Right atrium auricular region (tissue), 2 donors: Measurements from ENCODE around the gene FBXL2. TPM values are rescaled to one million over a fixed set of nuclear protein-coding genes. Genes with fewer than 3 reads are reported as not detected.

Experiments
- DNase-seq: peaks from one replicate; pipeline ENCODE4 v3.0.0-alpha.2; 2019; ENCODE audit warnings: low spot score
- H3K27ac ChIP-seq, 2 donors: fragments of 200-600 bp; sonication (generic); 1 replicate in 1 of 2; 2 replicates in 1 of 2; pipeline ENCODE4 v1.5.1; 2016 to 2019
- H3K27me3 ChIP-seq, 2 donors: fragments of 200-600 bp; sonication (generic); one replicate each; pipeline versions ENCODE4 v1.5.1 to v1.6.0; 2017 to 2019
- H3K36me3 ChIP-seq: fragments of 200-600 bp; sonication (generic); one replicate; pipeline ENCODE4 v1.5.1; 2016
- H3K4me1 ChIP-seq, 2 donors: fragments of 200-600 bp; sonication (generic); one replicate each; pipeline versions ENCODE4 v1.5.1 to v1.6.0; 2017 to 2019
- H3K4me3 ChIP-seq, 2 donors: fragments of 200-600 bp; sonication (generic); 1 replicate in 1 of 2; 2 replicates in 1 of 2; pipeline ENCODE4 v1.5.1; 2017 to 2019; ENCODE audit warnings: mild to moderate bottlenecking in 1 of 2, moderate library complexity in 1 of 2
- H3K9me3 ChIP-seq, 2 donors: fragments of 200-600 bp; sonication (generic); one replicate each; pipeline ENCODE4 v1.5.1; 2019
- CTCF ChIP-seq, 2 donors: fragments of 200-600 bp; sonication (generic); IDR thresholded peaks; one replicate each; pipeline ENCODE4 v1.5.1; 2019; ENCODE audit warnings: antibody characterized with exemption in 2 of 2
- total RNA-seq, 2 donors: library from RNA; depleted of rRNA; stranded (reverse); fragments of >200 nt; gene quantifications; one replicate each; pipeline ENCODE4 v1.1.0, GENCODE V29; 2016

Gene FBXL2
- total RNA-seq, 2 donors from 2014 or later = 2.0 TPM

DNA sequence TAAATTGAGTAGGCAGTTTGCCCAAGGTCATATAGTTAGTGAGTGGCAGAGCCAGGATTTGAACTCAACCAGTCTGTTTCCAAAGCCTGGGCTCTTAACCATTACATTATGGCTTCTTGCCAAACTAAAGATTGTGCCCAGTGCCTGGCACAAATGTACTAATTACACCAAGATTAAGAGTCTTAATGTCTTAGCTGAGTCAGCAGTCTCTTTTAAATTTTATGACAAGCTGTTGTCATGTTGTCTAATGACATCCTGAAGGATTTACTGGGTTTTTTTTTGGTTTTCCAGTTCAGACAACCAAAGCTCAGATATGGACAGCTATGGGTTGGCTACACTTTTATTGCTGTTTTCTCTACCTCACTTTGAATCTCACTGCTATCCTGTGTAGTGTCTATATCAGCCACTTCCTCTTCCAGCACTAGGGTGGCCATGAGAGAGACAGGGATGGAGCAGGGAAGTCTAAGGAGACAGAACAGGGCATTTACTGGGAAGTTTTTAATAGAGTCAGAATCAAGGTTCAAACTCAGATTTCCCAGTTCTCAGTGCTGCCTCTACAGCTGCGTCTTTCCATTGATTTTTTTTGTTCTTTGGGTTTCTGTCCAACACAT lies 10.5 kb downstream of the FBXL2 start:
- no peak overlapping the region for H3K4me3 ChIP-seq
- TF ChIP-seq CTCF (IDR thresholded peaks at IDR 0.05) = no peak
- no peaks in the 10 kb centered on the region for H3K36me3 ChIP-seq
- no peaks in the 10 kb centered on the region for H3K4me1 ChIP-seq
- no peak overlapping the region for H3K27ac ChIP-seq
- H3K9me3 ChIP-seq = peaks cover 0 to 22% of the 10 kb centered on the region in 2 donors
- no peaks in the 10 kb centered on the region for H3K27me3 ChIP-seq
- no peak for DNase-seq

DNA sequence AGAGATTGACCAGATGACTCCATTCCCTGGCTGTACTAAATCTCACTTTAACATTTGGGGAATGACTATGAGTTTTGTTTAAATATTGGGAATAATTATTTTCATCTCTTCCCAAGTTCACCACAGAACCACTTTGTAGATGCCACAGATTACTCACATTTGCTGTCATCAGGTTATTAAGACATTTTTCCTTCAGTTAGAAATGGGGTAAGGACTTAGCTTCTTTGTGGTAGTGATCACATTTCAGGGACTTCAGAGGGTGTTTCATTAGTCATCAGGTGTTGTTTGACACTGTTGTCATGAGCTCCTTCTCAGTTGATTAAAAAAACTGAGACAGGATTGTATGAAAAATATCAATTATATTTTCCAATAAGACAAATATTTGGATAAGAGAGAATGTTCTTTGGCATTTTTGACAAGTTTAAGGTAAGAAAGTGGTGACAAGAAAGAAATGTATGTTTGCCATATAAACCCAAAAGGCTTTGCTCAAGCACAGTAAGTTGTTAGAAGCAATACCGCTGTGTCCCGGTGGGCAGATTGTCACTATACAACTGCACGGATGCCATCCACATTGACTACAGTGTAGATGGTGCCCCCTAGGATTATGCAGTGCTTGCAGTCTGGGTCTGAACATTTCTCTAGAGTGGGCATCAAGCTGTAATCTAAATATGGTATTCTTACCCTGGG lies 22.3 kb downstream of the FBXL2 start:
- Histone ChIP-seq H3K27ac (no peak overlapping the region), H3K9me3 (no peaks in the 10 kb centered on the region), H3K36me3 (no peaks in the 10 kb centered on the region), H3K27me3 (no peaks in the 10 kb centered on the region), H3K4me3 (no peak overlapping the region), H3K4me1 (no peaks in the 10 kb centered on the region)
- no peak for TF ChIP-seq CTCF (IDR thresholded peaks at IDR 0.05)
- no peak for DNase-seq

GRCh38 chr3:33312361-33312760 lies 35.1 kb downstream of the FBXL2 start:
- H3K36me3 ChIP-seq = no peaks in the 10 kb centered on the region
- no peak overlapping the region for H3K4me3 ChIP-seq
- no peaks in the 10 kb centered on the region for H3K27me3 ChIP-seq
- no peak for DNase-seq
- H3K9me3 ChIP-seq = peaks cover 6 to 15% of the 10 kb centered on the region in 2 donors
- no peaks in the 10 kb centered on the region for H3K4me1 ChIP-seq
- no peak overlapping the region for H3K27ac ChIP-seq
- no peak for TF ChIP-seq CTCF (IDR thresholded peaks at IDR 0.05)

DNA sequence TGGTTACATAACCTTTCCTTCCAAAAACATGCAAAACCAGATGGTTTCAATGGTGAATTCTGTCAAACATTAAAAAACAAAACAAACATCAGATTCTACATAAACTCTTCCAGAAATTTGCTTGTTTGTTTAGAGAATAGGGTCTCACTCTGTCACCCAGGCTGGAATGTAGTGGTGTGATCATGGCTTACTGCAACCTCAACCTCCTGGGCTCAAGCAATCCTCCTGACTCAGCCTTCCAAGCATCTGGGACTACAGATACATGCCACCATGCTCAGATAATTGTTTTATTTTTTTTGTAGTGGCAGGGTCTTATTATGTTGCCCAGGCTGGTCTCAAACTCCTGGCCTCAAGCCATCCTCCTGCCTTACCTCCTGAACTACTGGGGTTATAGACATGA lies 36.1 kb downstream of the FBXL2 start:
- no peak for TF ChIP-seq CTCF (IDR thresholded peaks at IDR 0.05)
- no peak overlapping the region for H3K27ac ChIP-seq
- no peaks in the 10 kb centered on the region for H3K27me3 ChIP-seq

DNA sequence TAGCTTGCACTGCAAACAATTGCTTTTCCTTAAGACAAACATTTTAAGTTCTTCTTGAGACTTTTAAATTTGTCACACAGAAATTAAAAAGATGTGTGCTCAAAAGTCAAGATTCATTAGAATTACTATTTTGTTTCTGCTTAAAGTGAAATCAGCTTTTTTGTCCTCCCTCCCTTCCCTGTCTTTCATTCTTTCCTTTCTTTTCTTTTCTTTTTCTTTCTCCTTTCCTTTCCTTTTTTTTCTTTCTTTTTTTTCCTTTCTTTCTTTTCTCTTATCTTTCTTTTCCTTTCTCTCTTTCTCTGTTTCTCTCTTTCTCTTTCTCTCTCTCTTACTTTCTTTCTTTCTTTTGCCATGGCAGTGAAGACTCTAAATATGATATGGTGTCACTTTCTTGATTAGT lies 37.8 kb downstream of the FBXL2 start:
- Histone ChIP-seq H3K27ac (no peak overlapping the region), H3K36me3 (no peaks in the 10 kb centered on the region)

More for the DNA sequence above, 36.1 kb downstream of the FBXL2 start:
- DNase-seq = no peak
- no peak overlapping the region for H3K4me3 ChIP-seq
- H3K36me3 ChIP-seq = no peaks in the 10 kb centered on the region
- H3K4me1 ChIP-seq = no peaks in the 10 kb centered on the region
- H3K9me3 ChIP-seq = peaks cover 6 to 15% of the 10 kb centered on the region in 2 donors

More for the DNA sequence above, 37.8 kb downstream of the FBXL2 start:
- TF ChIP-seq CTCF (IDR thresholded peaks at IDR 0.05) = no peak
- H3K27me3 ChIP-seq = no peaks in the 10 kb centered on the region
- H3K4me1 ChIP-seq = no peaks in the 10 kb centered on the region
- H3K4me3 ChIP-seq = no peak overlapping the region
- H3K9me3 ChIP-seq = peaks cover 6 to 15% of the 10 kb centered on the region in 2 donors
- no peak for DNase-seq
